HG02981 (cell line): ENCODE data around the gene OSM.

Source experiments
- ATAC-seq: cut with Tn5 transposase; IDR thresholded peaks from one replicate; pipeline ENCODE4 v1.9.1; 2021; ENCODE audit warnings: mild to moderate bottlenecking, moderate library complexity; ENCODE audit not compliant: unreplicated experiment

OSM gene

GRCh38 chr22:30285846-30286200 lies 19.2 kb upstream of the OSM start:
- ATAC-seq, result no peak

GRCh38 chr22:30285176-30285845 lies 18.7 kb upstream of the OSM start:
- no peak for ATAC-seq

GRCh38 chr22:30284666-30285065 lies 18.0 kb upstream of the OSM start:
- ATAC-seq, result no peak

- ATAC-seq, result no peak
Measured at GRCh38 chr22:30284172-30284571, 17.5 kb upstream of the OSM start.

GRCh38 chr22:30283342-30283741 lies 16.7 kb upstream of the OSM start:
- ATAC-seq, result no peak

GRCh38 chr22:30282616-30283046 lies 16.0 kb upstream of the OSM start:
- no peak for ATAC-seq

GRCh38 chr22:30280505-30280904 lies 13.9 kb upstream of the OSM start:
- ATAC-seq, result no peak

- no peak for ATAC-seq
Measured at GRCh38 chr22:30279932-30280331, 13.3 kb upstream of the OSM start.

GRCh38 chr22:30279046-30279788 lies 12.6 kb upstream of the OSM start:
- no peak for ATAC-seq

GRCh38 chr22:30277547-30278344 lies 11.1 kb upstream of the OSM start:
- ATAC-seq, result no peak

- no peak for ATAC-seq
Measured at GRCh38 chr22:30276039-30276438, 9.4 kb upstream of the OSM start.

GRCh38 chr22:30275625-30276024 lies 9.0 kb upstream of the OSM start:
- ATAC-seq, result no peak

GRCh38 chr22:30274437-30274812 lies 7.8 kb upstream of the OSM start:
- no peak for ATAC-seq

- no peak for ATAC-seq
Measured at GRCh38 chr22:30273711-30274436, 7.2 kb upstream of the OSM start.

GRCh38 chr22:30272781-30273601 lies 6.3 kb upstream of the OSM start:
- no peak for ATAC-seq

- ATAC-seq, result no peak
Measured at GRCh38 chr22:30270832-30271231, 4.2 kb upstream of the OSM start.

GRCh38 chr22:30268331-30268730 lies 1.7 kb upstream of the OSM start:
- ATAC-seq, result no peak

- no peak for ATAC-seq
Measured at GRCh38 chr22:30267382-30268302, 991 bp upstream of the OSM start.

- ATAC-seq, result peak; percentile 61
Measured at GRCh38 chr22:30265823-30266444, 717 bp downstream of the OSM start.
